RWPE2 (cell line): ENCODE data around the gene GNAS-AS1.

Experiments
- ATAC-seq: fragments of 200-7000 bp; cut with Tn5 transposase; 3 replicates; pipeline ENCODE4 v1.9.1; 2021; ENCODE audit warnings: low read depth
- DNase-seq: peaks from one replicate; pipeline ENCODE4 v3.0.0-alpha.2; 2020; ENCODE audit warnings: low spot score
- H3K27ac ChIP-seq: fragments of 450-650 bp; 2 replicates; pipeline ENCODE4 v1.5.1; 2017; ENCODE audit warnings: mild to moderate bottlenecking; ENCODE audit not compliant: poor library complexity, severe bottlenecking
- H3K27me3 ChIP-seq: fragments of 250-450 bp; sonication (Bioruptor Pico); 2 replicates; pipeline ENCODE4 v1.5.1; 2021; ENCODE audit warnings: mild to moderate bottlenecking, moderate library complexity; ENCODE audit not compliant: insufficient read depth, poor library complexity, severe bottlenecking
- H3K36me3 ChIP-seq: fragments of 250-450 bp; sonication (Bioruptor Pico); 2 replicates; pipeline ENCODE4 v1.5.1; 2020; ENCODE audit warnings: low read depth, mild to moderate bottlenecking, moderate library complexity
- H3K4me1 ChIP-seq: fragments of 250-450 bp; sonication (Bioruptor Pico); 2 replicates; pipeline ENCODE4 v1.5.1; 2021; ENCODE audit warnings: mild to moderate bottlenecking, moderate library complexity; ENCODE audit not compliant: insufficient read depth, poor library complexity, severe bottlenecking
- H3K4me3 ChIP-seq: fragments of 250-450 bp; sonication (Bioruptor Pico); 2 replicates; pipeline ENCODE4 v1.5.1; 2021; ENCODE audit warnings: mild to moderate bottlenecking, moderate library complexity; ENCODE audit not compliant: severe bottlenecking
- H3K9me3 ChIP-seq: fragments of 250-450 bp; sonication (Bioruptor Pico); 2 replicates; pipeline ENCODE4 v1.5.1; 2021; ENCODE audit warnings: mild to moderate bottlenecking, moderate library complexity; ENCODE audit not compliant: severe bottlenecking
- TF ChIP-seq, protein P1 (sequence below): fragments of 450-650 bp; IDR thresholded peaks from one replicate; pipeline ENCODE4 v1.5.1; 2017; ENCODE audit warnings: mild to moderate bottlenecking, moderate library complexity; ENCODE audit not compliant: poor library complexity, severe bottlenecking

Gene GNAS-AS1

DNA sequence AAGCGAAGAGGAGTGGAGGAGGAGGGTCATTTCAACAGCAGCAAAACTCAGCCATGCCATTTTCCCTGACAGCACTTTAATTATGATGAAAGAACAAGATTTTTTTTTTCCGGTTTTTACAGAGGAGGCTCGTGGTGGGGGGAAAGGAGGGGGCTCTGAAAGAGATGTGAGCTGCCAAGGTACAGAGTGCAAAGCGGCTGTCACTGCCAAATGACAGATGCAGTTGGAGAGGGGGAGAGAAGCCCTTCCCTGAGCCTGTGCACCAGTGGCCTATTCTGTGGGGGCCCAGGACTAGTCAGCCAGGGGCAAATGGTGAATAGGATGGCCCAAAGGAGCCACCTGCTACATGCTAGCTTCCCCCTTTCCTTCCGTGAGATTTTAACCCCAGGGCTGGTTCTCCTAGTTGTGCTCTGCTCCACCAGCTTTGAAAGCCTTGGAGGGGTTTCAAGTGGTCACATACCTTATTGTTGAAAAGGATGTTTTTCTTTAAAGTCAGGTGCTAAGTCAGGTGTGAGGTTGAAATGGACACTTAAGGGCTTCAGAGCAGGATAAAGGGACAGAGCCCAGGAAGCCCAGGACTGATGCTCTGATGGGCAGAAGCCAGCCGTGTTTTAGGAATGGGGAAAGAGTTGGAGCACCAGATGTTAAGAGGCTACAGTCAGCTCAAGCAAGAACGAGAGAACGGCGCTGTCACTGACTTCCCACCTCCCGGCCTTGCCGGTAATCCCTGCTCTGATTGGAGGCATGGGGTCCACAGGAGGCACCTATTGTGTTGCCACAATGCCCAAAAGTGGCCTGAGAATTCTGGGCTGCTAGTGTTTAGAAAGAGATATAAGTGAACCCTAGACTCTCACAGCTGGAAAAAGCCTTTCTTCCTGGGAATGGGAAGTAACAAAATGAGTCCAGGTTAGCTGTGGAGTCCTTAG is 26.6 kb upstream of the GNAS-AS1 start:
- H3K36me3 ChIP-seq, result no peaks in the 10 kb centered on the region
- H3K9me3 ChIP-seq, result no peaks in the 10 kb centered on the region
- peaks cover 7% of the 10 kb centered on the region for H3K4me1 ChIP-seq
- H3K4me3 ChIP-seq, result no peak overlapping the region
- no peaks in the 10 kb centered on the region for H3K27me3 ChIP-seq
- DNase-seq, result no peak
- TF ChIP-seq, protein P1, sequence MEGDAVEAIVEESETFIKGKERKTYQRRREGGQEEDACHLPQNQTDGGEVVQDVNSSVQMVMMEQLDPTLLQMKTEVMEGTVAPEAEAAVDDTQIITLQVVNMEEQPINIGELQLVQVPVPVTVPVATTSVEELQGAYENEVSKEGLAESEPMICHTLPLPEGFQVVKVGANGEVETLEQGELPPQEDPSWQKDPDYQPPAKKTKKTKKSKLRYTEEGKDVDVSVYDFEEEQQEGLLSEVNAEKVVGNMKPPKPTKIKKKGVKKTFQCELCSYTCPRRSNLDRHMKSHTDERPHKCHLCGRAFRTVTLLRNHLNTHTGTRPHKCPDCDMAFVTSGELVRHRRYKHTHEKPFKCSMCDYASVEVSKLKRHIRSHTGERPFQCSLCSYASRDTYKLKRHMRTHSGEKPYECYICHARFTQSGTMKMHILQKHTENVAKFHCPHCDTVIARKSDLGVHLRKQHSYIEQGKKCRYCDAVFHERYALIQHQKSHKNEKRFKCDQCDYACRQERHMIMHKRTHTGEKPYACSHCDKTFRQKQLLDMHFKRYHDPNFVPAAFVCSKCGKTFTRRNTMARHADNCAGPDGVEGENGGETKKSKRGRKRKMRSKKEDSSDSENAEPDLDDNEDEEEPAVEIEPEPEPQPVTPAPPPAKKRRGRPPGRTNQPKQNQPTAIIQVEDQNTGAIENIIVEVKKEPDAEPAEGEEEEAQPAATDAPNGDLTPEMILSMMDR, result no peak
- H3K27ac ChIP-seq, result no peak overlapping the region
- no peak; the same call in 2 of the 3 replicates for ATAC-seq

DNA sequence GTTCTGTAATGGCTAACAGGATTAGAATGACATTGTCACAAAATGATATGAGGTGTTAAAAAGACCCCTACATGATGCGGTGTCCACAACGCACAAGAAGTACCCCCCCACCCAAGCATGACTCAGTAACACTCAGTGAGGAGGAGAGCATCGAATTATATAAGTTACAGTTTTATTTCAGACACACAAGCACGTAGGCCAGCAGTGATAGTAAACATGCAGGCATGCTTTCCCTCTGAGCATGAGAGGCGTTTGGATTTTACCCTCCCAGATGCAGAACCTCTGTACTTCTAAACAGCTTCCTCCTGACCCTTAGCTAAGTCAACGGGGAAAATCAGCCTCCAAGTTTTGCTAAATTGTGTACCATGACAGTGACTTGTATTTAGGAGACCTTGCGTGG is 25.7 kb upstream of the GNAS-AS1 start:
- Histone ChIP-seq H3K4me3 (no peak overlapping the region), H3K27me3 (no peaks in the 10 kb centered on the region), H3K36me3 (no peaks in the 10 kb centered on the region), H3K4me1 (peaks cover 7% of the 10 kb centered on the region), H3K9me3 (no peaks in the 10 kb centered on the region), H3K27ac (no peak overlapping the region)
- ATAC-seq (no peak), DNase-seq (no peak)
- TF ChIP-seq, protein P1, result no peak

DNA sequence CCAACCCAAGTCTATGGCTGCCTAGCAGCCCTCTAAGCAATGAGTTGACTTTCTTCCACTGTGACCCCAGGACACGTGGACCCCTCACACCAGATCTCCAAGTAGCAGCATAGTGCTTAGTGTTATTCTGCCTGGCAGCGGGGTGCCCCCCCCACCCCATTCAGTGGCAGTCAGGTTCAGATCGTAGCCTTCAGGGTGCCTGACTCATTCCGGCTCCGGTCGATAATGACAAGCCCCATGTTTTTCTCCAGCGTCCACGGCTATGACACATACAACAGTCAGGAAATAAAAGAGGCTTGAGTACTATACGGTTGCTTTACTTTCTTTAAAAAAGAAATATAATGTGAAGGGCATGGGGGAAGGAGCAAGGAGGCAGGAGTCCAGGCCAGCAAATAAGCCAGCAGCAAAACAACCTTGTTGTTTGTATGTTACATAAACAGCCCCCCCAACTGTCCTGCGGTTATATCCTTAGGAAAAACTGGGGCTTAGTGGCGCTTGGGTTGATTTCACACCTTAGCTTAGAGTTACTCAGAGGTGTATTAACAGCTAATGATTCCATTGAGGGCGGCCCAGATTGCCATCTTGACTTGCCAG is 24.9 kb upstream of the GNAS-AS1 start:
- Histone ChIP-seq H3K9me3 (no peaks in the 10 kb centered on the region), H3K36me3 (no peaks in the 10 kb centered on the region), H3K27ac (no peak overlapping the region), H3K27me3 (no peaks in the 10 kb centered on the region), H3K4me1 (peaks cover 7% of the 10 kb centered on the region), H3K4me3 (no peak overlapping the region)
- TF ChIP-seq, protein P1, result no peak
- DNase-seq (peak; percentile 85), ATAC-seq (peak; percentile 95)

- no peak for ATAC-seq
- TF ChIP-seq, protein P1, result no peak
Observed at GRCh38 chr20:58875111-58875510, 24.4 kb upstream of the GNAS-AS1 start.

More at GRCh38 chr20:58875111-58875510, 24.4 kb upstream of the GNAS-AS1 start:
- Histone ChIP-seq H3K27ac (no peak overlapping the region), H3K4me3 (no peak overlapping the region), H3K27me3 (no peaks in the 10 kb centered on the region), H3K9me3 (no peaks in the 10 kb centered on the region), H3K4me1 (peaks cover 7% of the 10 kb centered on the region), H3K36me3 (no peaks in the 10 kb centered on the region)
- DNase-seq, result no peak
